ENCODE results near the gene CSTB.

Gene CSTB

DNA sequence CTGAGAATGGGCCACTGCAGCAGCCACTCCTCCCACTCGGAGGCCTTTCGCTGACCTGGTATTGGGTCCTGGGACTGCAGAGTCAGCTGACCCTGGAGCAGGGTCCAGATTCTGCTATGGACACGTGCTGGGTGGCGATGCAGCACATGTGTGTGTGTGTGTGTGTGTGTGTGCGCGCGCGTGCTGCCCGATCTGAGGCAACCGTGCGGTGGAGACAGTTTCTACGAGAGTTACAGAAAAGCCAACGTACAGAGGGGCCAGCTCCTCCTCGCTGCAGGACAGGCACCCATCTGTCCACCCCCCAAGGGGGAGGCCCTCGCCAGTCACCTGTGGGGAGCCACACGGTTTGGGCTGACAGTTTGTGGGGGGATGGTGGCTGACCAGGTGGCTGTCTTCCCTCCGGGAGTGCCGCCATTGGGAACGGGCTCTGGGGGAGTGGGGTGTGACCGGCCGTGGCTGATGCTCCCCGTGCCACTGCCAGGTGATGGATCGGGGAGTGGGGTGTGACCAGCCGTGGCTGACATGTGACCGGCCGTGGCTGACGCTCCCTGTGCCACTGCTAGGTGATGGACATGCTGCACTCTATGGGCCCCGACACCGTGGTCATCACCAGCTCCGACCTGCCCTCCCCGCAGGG lies 24.0 kb downstream of the CSTB start:
- H3K4me3 ChIP-seq (ENCODE audit: control insufficient read depth, low read depth, low read length): no peak overlapping the region
- no peak for DNase-seq (ENCODE audit: low read depth)
- TF ChIP-seq, protein P1, sequence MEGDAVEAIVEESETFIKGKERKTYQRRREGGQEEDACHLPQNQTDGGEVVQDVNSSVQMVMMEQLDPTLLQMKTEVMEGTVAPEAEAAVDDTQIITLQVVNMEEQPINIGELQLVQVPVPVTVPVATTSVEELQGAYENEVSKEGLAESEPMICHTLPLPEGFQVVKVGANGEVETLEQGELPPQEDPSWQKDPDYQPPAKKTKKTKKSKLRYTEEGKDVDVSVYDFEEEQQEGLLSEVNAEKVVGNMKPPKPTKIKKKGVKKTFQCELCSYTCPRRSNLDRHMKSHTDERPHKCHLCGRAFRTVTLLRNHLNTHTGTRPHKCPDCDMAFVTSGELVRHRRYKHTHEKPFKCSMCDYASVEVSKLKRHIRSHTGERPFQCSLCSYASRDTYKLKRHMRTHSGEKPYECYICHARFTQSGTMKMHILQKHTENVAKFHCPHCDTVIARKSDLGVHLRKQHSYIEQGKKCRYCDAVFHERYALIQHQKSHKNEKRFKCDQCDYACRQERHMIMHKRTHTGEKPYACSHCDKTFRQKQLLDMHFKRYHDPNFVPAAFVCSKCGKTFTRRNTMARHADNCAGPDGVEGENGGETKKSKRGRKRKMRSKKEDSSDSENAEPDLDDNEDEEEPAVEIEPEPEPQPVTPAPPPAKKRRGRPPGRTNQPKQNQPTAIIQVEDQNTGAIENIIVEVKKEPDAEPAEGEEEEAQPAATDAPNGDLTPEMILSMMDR (IDR thresholded peaks at IDR 0.05; ENCODE audit: control insufficient read depth, insufficient read depth, low read depth, low read length, missing control alignments): no peak

DNA sequence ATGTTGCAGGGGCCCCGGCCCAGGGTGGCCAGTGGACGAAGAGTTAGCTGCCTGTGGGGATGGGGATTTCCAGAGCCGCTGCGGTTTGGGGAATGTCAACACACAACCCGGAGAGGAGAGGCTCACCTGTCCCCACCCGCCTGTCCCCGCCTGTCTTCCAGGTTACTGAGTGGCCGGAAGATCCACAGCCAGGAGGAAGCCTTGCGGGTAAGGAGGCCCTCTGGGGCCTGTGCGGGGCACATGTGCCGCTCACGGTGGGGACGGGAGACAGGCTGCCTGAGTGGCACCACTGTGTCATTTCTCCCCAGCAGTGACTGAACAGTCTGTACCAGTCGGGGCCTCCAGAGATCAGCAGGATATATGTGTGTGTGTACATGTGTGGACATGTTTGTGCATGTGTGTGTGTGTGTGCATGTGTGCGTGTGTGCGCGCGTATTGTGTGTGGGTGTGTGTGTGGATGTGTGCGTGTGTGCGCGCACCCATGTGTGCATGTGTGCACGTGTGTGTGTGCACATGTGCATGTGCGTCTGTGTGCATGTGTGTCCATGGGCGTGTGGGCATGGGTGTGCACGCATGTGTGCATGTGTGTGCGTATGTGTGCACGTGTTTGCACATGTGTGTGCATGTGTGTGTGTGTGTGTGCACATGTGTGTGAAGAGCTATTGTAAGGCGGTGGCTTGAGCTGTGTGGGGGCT lies 25.6 kb downstream of the CSTB start:
- DNase-seq (ENCODE audit: low read depth): no peak
- TF ChIP-seq, protein P1 (IDR thresholded peaks at IDR 0.05; ENCODE audit: control insufficient read depth, insufficient read depth, low read depth, low read length, missing control alignments): no peak

DNA sequence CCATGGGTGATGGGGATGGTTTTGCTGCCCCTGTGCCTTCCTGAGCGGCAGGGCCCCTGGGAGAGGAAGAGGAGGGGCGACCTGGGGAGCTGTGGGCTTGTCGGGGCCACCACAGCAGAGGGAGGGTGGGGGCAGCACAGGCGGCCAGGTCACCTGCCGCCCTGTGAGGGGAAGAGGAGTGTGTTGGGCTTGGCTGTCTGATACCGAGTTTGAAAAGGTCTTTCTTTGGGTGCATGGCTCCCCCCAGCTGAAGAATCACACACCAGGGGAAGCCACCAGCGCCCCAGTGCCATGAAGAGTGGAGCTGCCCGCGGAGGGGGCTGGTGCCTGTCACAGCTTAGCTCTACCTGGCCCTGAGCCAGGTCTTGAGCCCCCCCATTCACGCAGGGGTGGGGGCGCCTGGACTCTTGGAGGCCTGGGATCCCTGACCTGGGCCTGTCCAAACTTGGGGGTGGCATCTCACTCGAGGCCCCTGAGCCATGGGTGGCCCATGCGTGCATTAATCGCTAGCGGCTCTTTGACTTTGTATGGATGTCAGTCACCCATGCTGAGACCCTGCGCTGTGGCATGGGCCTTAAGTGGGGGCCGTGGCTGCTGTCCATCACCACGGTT lies 26.4 kb downstream of the CSTB start:
- no peak overlapping the region for H3K4me3 ChIP-seq (ENCODE audit: control insufficient read depth, low read depth, low read length)
- no peak for DNase-seq (ENCODE audit: low read depth)
- TF ChIP-seq, protein P1 (IDR thresholded peaks at IDR 0.05; ENCODE audit: control insufficient read depth, insufficient read depth, low read depth, low read length, missing control alignments): no peak

More for the DNA sequence above, 25.6 kb downstream of the CSTB start:
- H3K4me3 ChIP-seq (ENCODE audit: control insufficient read depth, low read depth, low read length): no peak overlapping the region

DNA sequence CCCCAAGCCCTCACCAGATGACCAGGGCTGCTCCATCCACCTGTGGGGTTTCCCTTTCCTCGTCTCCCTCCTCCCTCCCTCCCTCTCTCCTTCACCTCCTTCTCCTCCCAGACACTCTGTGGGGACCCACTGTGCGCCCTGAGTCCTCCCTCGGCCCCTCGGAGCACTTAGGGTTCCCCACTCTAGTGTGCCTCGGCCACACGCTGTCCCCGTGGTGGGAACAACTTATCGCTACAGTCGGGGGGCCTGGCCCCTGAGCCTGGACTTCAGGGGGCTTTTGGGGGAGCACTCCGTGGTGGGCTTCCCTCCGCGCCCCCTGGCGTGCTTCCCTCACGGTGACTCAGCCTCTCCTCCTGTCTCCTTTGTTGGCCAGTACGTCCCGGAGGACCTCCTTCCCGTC lies 27.5 kb downstream of the CSTB start:
- no peak for DNase-seq (ENCODE audit: low read depth)
- H3K4me3 ChIP-seq (ENCODE audit: control insufficient read depth, low read depth, low read length): no peak overlapping the region
- TF ChIP-seq, protein P1 (IDR thresholded peaks at IDR 0.05; ENCODE audit: control insufficient read depth, insufficient read depth, low read depth, low read length, missing control alignments): no peak

DNA sequence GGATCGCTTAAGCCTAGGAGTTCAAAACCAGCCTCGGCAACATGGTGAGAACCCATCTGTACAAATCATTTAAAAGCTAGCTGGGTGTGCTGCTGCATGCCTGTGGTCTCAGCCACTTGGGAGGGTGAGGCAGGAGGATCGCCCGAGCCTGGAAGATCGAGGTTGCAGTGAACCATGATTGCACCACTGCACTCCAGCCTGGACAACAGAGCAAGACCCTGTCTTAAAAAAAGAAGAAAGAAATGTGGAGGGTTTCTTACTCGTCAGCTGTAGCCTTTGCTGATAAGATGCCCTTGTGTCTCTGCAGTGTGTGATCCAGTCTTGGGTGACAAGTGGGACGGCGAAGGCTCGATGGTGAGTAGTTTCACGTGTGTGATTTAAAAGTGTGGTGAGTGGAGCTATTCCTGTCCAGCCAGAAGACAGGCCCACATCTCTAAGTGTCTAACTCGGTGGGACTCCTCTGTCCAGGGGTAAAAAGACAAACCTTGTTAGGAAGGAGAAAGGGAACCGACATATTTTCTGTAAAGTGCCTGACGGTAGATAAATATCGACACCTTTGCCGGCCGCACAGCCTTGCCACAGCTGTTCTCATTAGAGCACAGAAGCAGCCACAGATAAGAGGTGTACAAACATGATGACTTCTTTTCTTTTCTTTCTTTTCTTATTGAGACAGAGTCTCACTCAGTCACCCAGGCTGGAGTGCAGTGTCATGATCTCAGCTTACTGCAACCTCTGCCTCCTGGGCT lies 30.2 kb downstream of the CSTB start:
- DNase-seq (ENCODE audit: low read depth): no peak
- H3K4me3 ChIP-seq (ENCODE audit: control insufficient read depth, low read depth, low read length): no peak overlapping the region
- TF ChIP-seq, protein P1 (IDR thresholded peaks at IDR 0.05; ENCODE audit: control insufficient read depth, insufficient read depth, low read depth, low read length, missing control alignments): no peak

DNA sequence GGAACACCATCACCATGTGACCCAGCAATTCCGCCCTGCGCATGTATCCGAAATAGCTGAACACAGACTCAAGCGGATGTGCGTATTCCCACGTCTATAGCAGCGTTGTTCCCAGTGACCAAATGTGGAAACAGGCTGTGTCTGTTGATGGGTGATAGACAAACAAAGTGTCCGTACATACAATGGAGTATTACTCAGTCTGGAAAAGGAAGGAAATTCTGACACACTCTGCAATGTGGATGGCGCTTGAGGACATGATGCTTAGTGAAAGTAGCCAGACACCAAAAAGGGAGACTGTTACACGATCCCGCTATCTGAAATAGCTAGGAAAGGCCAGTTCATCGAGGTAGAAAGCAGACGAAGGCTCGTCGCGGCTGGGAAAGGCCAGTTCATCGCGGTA lies 31.4 kb downstream of the CSTB start:
- TF ChIP-seq, protein P1 (IDR thresholded peaks at IDR 0.05; ENCODE audit: control insufficient read depth, insufficient read depth, low read depth, low read length, missing control alignments): no peak
- H3K4me3 ChIP-seq (ENCODE audit: control insufficient read depth, low read depth, low read length): no peak overlapping the region
- DNase-seq (ENCODE audit: low read depth): no peak

All from AG09309 (cell line).